ENCODE results near the gene SIRT2. TPM values are rescaled to one million over a fixed set of nuclear protein-coding genes. Genes with fewer than 3 reads are reported as not detected.

SIRT2 gene
- total and polyA plus RNA-seq, 2 donors (not counting 1 experiment from before 2014, with no cell fraction given): 42.4 to 65.9 TPM

DNA sequence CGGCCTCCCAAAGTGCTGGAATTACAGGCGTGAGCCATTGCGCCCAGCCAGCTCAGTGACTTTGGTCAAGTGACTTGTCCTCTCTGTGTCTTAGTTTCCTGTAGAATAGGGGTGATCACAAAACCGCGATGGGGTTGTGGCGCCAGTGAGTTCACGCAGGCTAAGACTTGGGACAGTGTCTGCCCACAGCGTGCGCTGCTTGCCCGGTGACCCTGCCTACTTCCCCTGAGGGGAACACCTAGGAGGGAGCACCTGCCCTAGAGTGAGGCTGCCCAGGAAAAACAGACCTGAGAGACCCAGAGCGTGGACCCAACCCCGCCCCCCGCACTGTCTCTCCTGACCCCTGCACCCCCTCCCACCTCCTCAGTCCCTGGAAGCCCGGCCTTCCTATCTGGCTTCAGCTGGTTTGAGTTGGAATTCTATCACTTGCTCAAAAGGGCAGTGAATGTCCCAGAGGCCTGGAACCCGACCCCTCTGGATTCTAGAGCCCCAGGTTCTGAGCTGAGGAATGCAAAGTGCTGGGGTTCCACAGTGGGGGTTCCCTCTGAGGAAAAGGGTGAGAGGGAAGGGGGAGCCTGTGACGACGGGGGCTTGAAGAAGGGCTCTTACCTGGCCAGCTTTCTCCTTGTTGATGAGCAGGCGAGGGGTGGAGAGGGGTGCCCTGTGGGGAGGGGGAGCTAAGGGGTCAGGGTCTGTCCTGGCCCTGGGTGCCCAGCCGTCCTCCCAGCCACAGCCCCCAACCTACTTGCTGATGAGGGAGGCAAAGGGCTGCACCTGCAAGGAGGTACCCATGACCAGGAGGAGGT is 19.1 kb downstream of the SIRT2 start:
- DNase-seq: no peak
- Histone ChIP-seq H3K4me3 (ENCODE audit: control extremely low read depth in 1 of 5, extremely low read depth in 1 of 5, insufficient read depth in 1 of 5, low read depth in 2 of 5, low read length in 4 of 5) (no peak overlapping the region), H3K9me3 (ENCODE audit: control extremely low read depth in 1 of 3, control insufficient read depth in 2 of 3, insufficient read depth in 1 of 3, low read length in 2 of 3) (no peaks in the 10 kb centered on the region), H3K9ac (ENCODE audit: low read length) (no peak overlapping the region), H2AFZ (ENCODE audit: insufficient read depth, low read depth, low read length, poor library complexity, severe bottlenecking) (no peak overlapping the region), H3K27ac (ENCODE audit: low read length in 2 of 2) (peak overlapping the region; percentile 94 to 98), H3K4me2 (replicated peaks; ENCODE audit: low read depth, low read length, poor library complexity, severe bottlenecking) (no peak overlapping the region), H3K4me1 (ENCODE audit: control insufficient read depth in 2 of 2, insufficient read depth in 2 of 2, low read length in 2 of 2) (peaks cover 35 to 44% of the 10 kb centered on the region in 2 donors), H3K79me2 (ENCODE audit: control insufficient read depth, insufficient read depth, low read length) (peaks cover 12% of the 10 kb centered on the region), H3K27me3 (replicated peaks in 1 of 4; ENCODE audit: control extremely low read depth in 1 of 4, control insufficient read depth in 3 of 4, insufficient read depth in 4 of 4, low read length in 3 of 4) (no peaks in the 10 kb centered on the region), H3K36me3 (replicated peaks in 1 of 2; ENCODE audit: control extremely low read depth in 1 of 2, control insufficient read depth in 1 of 2, extremely low read depth in 1 of 2, insufficient read depth in 2 of 2, low read length in 1 of 2) (peaks cover 0 to 15% of the 10 kb centered on the region in 2 experiments), H4K20me1 (ENCODE audit: control insufficient read depth, insufficient read depth, low read length, poor library complexity, severe bottlenecking) (no peaks in the 10 kb centered on the region)
- ChIA-PET CTCF (interaction anchor here (1.0 to 4.0 kb wide), 4 partner anchors 10 to 49 kb away, joined by 3 to 21 read pairs (median 12); partner anchors contain the start of gene ECH1), POLR2A (interaction anchor here (1.1 to 4.2 kb wide), 2 partner anchors 11 to 29 kb away, joined by 3 to 23 read pairs; no protein-coding TSS in a partner anchor)
- H3K4me3 Mint-ChIP-seq: no peak overlapping the region
- peak overlapping the region; percentile 100 for H3K27ac Mint-ChIP-seq
- WGBS (ENCODE audit: insufficient coverage): 98% methylated on average over 13 of the region's 19 CpGs
- no peaks in the 10 kb centered on the region for H3K9me3 Mint-ChIP-seq (ENCODE audit: insufficient read depth)
- no peak for ATAC-seq (ENCODE audit: low read depth)
- TF ChIP-seq EZH2 (IDR thresholded peaks at IDR 0.05; ENCODE audit: borderline replicate concordance, insufficient read depth, low read depth, low read length, poor library complexity, severe bottlenecking) (no peak), CTCF (IDR thresholded peaks at IDR 0.05) (no peak)
- intact Hi-C loops (cut with micrococcal nuclease): no loop called here
- no peaks in the 10 kb centered on the region for H3K27me3 Mint-ChIP-seq
- peaks cover 41% of the 10 kb centered on the region for H3K4me1 Mint-ChIP-seq

- no peaks in the 10 kb centered on the region for H3K9me3 ChIP-seq (ENCODE audit: control extremely low read depth in 1 of 3, control insufficient read depth in 2 of 3, insufficient read depth in 1 of 3, low read length in 2 of 3)
- peak overlapping the region; percentile 70 for H3K9ac ChIP-seq (ENCODE audit: low read length)
- peak overlapping the region; percentile 94 to 98 for H3K27ac ChIP-seq (ENCODE audit: low read length in 2 of 2)
- no peaks in the 10 kb centered on the region for H3K27me3 Mint-ChIP-seq
- peaks cover 41% of the 10 kb centered on the region for H3K4me1 Mint-ChIP-seq
- WGBS (ENCODE audit: insufficient coverage): 94% methylated on average over 8 of the region's 11 CpGs
- no peak for ATAC-seq (ENCODE audit: low read depth)
- TF ChIP-seq EZH2 (IDR thresholded peaks at IDR 0.05; ENCODE audit: borderline replicate concordance, insufficient read depth, low read depth, low read length, poor library complexity, severe bottlenecking): no peak
- TF ChIP-seq CTCF (IDR thresholded peaks at IDR 0.05): no peak
- no peak for DNase-seq
- intact Hi-C loops (cut with micrococcal nuclease): loop anchor here (2.0 kb wide), 2 partner anchors 15 to 19 kb away; partner anchors contain the start of genes NFKBIB and SIRT2
- no peak overlapping the region for H3K4me3 Mint-ChIP-seq
- ChIA-PET POLR2A (interaction anchor here (0.9 to 4.2 kb wide), 3 partner anchors 9 to 31 kb away, joined by 3 to 24 read pairs (median 23); partner anchors contain the start of gene HNRNPL), CTCF (interaction anchor here (0.9 to 5.8 kb wide), 8 partner anchors 8 to 477 kb away, joined by 3 to 43 read pairs (median 12); partner anchors contain the start of genes ECH1 and FAM98C)
- H3K79me2 ChIP-seq (ENCODE audit: control insufficient read depth, insufficient read depth, low read length): peaks cover 12% of the 10 kb centered on the region
- no peaks in the 10 kb centered on the region for H3K27me3 ChIP-seq (replicated peaks in 1 of 4; ENCODE audit: control extremely low read depth in 1 of 4, control insufficient read depth in 3 of 4, insufficient read depth in 4 of 4, low read length in 3 of 4)
- H3K27ac Mint-ChIP-seq: peak overlapping the region; percentile 100
- H3K36me3 ChIP-seq (replicated peaks in 1 of 2; ENCODE audit: control extremely low read depth in 1 of 2, control insufficient read depth in 1 of 2, extremely low read depth in 1 of 2, insufficient read depth in 2 of 2, low read length in 1 of 2): peaks cover 0 to 15% of the 10 kb centered on the region in 2 experiments
- H3K4me1 ChIP-seq (ENCODE audit: control insufficient read depth in 2 of 2, insufficient read depth in 2 of 2, low read length in 2 of 2): peaks cover 35 to 44% of the 10 kb centered on the region in 2 donors
- no peaks in the 10 kb centered on the region for H3K9me3 Mint-ChIP-seq (ENCODE audit: insufficient read depth)
- H2AFZ ChIP-seq (ENCODE audit: insufficient read depth, low read depth, low read length, poor library complexity, severe bottlenecking): peak overlapping the region; percentile 86
- H4K20me1 ChIP-seq (ENCODE audit: control insufficient read depth, insufficient read depth, low read length, poor library complexity, severe bottlenecking): no peaks in the 10 kb centered on the region
- peak overlapping the region; percentile 92 for H3K4me2 ChIP-seq (replicated peaks; ENCODE audit: low read depth, low read length, poor library complexity, severe bottlenecking)
- peak overlapping the region in 1 of 5 experiments; percentile 73 for H3K4me3 ChIP-seq (ENCODE audit: control extremely low read depth in 1 of 5, extremely low read depth in 1 of 5, insufficient read depth in 1 of 5, low read depth in 2 of 5, low read length in 4 of 5)
These were observed 20.0 kb downstream of the SIRT2 start for GRCh38 chr19:38879400-38879751.
